ENCODE data around the gene SRL.

DNA sequence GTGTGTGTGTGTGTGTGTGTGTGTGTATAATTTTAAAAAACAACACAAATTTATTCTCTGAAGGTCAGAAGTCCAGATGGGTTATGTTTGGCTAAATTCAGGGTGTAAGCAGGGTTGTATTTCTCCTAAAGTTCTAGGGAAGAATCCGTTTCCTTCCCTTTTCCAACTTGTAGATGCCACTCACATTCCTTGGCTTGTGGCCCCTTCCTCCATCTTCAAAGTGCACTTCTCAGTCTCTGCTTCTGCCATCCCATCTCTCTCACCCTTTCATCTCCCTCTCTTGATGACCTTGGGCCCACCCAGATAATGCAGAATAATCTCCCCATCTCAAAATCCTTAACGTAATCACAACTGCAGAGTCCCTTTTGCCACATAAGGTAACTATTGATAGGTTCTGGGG is 38.7 kb upstream of the SRL start:
- TF ChIP-seq POLR2A (IDR thresholded peaks at IDR 0.05) = no peak
- TF ChIP-seq, protein P1, sequence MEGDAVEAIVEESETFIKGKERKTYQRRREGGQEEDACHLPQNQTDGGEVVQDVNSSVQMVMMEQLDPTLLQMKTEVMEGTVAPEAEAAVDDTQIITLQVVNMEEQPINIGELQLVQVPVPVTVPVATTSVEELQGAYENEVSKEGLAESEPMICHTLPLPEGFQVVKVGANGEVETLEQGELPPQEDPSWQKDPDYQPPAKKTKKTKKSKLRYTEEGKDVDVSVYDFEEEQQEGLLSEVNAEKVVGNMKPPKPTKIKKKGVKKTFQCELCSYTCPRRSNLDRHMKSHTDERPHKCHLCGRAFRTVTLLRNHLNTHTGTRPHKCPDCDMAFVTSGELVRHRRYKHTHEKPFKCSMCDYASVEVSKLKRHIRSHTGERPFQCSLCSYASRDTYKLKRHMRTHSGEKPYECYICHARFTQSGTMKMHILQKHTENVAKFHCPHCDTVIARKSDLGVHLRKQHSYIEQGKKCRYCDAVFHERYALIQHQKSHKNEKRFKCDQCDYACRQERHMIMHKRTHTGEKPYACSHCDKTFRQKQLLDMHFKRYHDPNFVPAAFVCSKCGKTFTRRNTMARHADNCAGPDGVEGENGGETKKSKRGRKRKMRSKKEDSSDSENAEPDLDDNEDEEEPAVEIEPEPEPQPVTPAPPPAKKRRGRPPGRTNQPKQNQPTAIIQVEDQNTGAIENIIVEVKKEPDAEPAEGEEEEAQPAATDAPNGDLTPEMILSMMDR (IDR thresholded peaks at IDR 0.05 in 8 of 11, conservative IDR thresholded peaks at IDR 0.05 in 3 of 11) = no peak
